ENCODE data around the gene CFAP73.

CFAP73 gene

DNA sequence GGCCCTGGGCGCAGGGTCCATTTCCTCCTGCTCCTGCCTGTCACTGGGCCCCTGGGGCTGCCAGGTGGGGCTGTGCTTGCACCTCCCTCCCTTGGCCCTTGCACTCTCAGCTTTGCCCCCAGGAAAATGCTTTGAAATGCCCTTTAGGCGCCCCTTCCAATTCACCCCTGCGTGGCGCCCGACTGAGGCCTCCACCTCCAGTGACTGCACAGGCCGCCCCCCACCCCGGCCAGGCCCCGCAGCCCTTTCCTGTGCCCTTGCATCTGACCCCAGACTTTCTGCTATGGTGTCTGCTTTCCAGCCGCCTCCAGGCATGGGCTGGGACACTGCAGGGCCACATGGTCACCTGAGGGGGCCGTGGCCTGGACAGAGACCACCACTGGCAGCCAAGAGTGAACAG, 18.3 kb downstream of the CFAP73 start:
- no peak for DNase-seq

DNA sequence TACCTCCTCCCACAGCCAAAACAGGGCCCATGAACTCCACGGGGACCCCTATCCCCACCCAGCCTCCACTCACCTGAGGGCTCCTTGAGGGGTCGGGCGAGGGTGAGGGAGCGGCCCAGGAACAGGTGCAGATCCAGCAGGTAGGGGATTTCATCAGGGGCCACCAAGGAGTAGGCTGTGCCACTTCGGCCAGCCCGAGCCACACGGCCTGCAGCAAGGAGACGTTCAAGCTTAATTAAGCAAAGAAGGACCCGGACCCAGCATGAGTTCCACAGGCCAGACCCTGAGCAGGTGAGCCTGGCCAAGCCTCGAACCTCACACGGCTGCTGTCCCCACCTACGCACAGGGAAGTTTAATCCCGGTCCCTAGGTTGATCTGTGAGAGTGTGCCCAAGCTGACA, 20.2 kb downstream of the CFAP73 start:
- no peak for DNase-seq

DNA sequence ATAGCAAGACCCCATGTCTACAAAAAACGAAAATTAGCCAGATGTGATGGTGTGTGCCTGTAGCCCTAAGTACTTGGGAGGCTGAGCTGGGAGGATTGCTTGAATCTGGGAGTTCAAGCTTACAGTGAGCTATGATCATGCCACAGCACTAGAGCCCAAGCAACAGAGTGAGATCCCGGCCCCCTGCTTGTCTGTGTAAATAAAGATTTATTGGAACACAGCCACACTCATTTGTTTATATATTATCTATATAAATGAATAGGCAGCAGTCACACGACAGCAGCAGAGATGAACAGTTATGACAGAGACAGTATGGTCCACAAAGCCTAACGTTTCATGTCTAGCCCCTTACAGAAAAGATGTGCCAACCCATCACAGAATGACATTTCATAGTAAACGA, 20.9 kb downstream of the CFAP73 start:
- DNase-seq: no peak

DNA sequence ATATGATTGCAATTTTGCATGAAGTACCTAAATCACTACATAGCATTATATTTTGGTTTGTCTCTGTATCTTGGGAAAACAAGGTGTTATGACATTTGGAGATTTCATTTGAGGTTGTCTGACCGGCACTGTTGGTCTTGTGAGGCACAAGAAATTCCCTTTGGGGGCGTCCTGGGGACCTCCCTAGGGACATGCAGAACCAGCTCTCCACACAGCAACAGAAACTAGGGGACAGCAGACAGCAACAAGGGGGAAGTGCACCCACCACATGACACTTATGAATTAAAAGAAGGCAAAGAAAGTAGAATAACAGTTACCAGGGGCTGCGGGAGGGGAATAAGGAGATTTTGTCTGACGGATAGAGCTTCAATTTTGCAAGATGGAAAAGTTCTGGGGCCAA, 21.4 kb downstream of the CFAP73 start:
- no peak for DNase-seq

DNA sequence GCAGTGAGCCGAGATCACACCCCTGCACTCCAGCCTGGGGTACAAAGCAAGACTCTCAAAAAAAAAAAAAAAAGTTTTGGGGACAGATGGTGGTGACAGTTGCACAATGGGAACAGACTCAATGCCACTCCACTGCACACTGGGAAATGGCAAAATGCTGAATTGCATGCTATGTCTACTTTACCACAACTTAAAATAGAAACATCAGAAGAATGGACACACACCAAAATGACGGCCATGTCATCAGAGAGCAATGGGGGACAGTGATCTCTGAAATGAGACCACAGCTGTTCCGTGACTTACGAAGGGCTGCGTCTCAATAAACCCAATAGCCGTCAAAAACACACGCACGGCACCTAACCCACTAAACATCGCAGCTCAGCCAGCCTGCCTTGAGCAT, 22.0 kb downstream of the CFAP73 start:
- DNase-seq: no peak

DNA sequence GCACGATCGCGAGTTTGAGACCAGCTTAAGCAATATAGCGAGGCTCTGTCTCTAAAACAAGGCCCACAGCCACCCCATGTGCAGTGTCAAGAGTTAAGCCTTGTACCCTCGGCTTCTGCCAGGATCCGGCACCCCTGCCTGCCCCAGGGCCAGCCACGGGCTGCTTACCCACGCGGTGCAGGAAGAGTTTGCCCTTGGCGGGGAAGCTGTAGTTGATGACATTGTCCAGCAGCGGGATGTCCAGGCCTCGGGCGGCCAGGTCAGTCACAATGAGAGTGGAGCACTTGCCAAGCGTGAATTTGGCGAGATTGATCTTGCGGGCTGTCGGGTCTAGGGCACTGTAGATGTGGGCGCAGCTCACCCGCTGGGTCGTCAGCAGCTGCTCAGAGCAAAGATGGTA, 22.7 kb downstream of the CFAP73 start:
- no peak for DNase-seq

DNA sequence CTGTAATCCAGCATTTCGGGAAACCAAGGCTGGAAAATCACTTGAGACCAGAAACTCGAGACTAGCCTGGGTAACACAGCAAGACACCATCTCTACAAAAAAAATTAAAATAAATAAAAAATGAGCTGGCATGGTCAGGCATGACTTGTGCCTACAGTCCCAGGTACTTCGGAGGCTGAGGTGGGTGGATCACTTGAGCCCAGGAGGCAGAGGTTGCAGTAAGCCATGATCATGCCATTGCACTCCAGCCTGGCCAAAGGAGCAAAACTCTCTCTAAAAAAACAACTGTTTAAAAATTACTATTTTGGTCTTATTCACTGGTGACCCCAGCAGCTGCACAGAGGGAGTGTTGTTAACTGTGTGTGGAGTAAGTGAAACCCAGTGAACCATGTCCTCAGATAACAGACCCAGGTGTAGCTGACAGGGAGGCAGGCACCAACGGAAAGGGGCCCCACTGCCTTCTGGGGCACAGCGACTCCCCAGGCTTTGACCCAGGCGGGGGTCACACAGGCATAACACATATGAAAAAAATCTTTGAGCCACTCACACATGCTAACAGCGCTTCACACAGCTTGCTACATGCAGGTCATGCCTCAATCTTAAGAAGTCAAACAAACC, 23.7 kb downstream of the CFAP73 start:
- no peak for DNase-seq

DNA sequence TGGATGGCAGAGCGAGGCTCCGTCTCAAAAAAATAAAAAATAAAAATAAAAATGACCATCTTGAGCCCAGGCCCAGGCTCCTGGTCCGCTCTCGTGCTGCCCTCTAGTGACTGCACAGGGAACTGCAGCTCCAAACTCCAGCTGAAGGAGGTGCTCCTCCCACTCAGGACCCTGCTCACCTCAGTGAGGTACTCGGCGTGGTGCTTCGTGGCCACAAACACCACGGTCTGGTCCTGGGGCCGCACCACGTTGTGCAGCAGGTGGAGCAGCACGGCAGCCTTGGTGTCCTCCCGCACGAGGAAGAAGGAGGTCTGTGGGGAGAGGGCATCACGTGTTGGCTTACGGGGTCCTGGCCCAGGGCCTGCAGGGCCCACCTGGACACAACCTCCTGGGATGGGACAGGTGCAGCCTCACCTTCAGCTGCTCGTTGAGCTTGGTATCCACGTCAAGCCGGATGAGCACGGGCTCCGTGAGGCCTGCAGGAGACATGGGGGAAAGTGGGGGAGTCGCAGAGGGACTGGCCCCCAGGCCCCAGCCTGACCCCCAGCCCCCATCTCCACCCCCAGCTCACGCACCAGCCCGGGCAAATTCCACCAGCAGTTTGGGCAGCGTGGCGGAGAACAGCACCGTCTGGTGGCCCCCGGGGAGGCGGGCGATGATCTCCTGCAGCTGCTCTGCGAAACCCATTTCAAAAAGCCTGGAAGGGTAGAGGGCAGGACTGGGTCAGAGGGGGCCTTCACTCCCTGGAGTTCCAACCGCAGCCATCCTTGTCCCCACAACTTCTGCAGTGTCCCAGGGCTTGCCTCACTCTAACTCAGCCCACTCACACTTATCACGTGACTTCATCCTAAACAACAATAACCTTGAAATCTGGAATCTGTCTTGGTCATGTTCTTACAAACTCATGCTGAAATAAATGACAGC, 25.2 kb downstream of the CFAP73 start:
- no peak for DNase-seq

DNA sequence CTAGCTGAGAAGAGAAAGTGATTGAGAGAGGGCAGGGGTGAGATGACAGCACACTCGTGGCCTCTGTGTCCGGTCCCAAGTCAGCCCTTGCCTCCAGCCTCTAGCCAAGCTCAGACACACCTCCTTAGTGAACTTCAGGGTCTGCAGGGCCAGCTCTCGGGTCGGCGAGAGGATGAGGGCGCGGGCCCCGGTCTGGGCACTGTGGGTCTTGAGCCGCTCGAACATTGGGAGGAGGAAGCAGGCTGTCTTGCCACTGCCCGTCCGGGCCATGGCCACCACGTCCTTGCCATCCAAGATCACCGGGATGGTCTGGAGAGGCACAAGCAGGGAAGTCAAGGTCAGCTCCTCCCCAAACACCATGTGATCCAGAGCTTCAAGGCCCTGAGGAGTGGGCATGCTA, 29.5 kb downstream of the CFAP73 start:
- no peak for DNase-seq

DNA sequence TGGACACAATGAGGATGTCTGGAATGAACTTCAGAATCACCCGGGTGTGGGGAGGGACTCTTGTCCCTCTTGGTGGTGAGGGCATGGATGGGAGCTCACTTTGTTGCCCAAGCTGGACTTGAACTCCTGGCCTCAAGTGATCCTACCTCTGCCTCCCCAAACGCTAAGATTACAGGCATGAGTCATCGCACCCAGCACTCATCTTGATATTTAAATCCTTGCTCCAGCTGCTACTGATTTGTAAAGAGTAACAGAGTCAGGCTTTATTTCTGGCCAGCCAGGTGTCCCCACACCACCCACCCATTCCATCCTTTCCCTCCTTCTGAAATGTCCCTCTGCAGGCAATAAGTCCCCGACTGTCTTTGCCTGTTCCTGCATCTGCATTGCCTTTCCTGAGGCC, 30.8 kb downstream of the CFAP73 start:
- no peak for DNase-seq

DNA sequence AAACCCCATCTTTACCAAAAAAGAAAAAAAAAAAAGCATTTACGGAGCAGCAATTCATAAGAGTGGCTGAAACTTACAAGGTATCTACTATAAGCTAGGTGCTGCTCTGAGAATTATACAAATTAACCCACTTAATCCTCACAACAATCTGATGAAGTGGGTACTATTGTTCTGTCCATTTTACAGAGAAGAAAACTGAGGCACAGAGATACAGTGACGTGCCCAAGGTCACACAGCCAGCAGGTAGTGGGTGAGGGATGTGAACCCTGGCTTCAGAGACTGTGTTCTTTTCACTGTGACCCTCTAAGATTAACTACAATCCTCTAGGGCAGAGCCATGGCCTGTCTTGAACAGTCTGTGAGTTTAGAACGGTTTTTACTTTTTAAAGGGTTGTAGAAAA, 32.5 kb downstream of the CFAP73 start:
- DNase-seq: no peak

DNA sequence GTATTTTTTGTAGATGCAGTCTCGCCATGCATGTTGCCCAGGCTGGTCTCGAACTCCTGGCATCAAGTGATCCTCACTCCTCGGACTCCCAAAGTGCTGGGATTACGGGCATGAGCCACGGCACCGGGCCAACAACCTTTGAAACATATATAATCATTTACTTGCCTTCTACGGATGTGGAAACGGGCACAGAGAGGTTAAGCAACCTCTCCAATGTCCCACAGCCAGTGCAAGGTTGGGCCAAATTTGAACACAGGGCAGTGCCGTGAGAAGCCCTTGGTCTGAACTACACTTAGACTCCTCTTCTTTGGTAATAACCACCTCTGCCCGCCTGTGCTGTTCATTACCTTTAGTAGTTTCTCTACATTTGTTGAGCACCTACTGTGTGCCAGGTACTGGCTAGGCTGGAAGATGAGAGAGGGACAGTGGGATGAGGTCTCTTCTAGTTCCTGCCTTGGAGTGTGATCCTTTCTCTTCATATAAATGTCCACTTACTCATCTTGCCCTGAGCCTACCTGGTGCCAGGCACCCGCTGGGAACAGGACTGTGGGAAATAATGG, 33.6 kb downstream of the CFAP73 start:
- DNase-seq: no peak

DNA sequence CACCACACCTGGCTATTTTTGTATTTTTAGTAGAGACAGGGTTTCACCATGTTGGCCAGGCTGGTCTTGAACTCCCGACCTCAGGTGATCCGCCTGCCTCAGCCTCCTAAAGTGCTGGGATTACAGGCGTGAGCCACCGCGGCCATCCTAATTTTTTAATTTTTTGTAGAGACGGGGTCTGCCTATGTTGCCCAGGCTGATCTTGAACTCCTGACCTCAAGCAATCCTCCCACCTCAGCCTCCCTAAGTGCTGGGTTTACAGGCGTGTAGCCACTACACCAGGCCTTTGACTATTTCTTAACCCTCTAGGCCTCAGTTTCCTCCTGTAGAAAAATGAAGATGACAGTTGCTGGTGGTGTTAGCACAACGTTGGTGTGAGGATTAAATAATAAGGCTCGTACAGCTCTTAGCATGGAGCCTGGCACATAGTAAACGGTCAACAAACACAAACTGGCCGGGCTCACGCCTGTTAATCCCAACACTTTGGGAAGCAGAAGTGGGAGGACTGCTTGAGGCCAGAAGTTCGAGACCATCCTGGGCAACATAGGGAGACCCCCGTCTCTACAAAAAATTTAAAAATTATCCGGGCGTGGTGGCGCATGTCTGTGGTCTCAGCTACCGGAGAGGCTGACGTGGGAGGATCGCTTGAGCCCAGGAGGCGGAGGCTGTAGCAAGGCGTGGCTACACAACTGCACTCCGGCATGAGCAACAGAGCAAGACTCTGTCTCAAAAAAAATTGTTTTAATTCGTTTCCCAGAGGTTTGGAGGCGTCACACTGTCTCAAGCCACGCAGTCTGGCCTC, 34.8 kb downstream of the CFAP73 start:
- no peak for DNase-seq

DNA sequence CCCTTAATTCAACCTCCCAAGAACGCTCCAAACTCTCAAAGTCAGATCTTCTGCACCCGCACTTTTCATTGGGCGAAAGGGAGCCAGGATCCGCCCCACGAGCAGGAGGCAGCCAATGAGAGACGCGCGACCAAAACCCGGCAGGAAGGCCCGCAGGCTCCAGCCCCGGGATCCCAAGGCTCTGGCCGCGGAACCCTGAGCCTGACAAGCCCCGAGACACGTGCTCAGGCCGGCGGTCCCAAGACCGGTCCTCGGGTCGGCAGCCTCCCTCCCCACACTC, 35.3 kb downstream of the CFAP73 start:
- peak; percentile 70 for DNase-seq

DNA sequence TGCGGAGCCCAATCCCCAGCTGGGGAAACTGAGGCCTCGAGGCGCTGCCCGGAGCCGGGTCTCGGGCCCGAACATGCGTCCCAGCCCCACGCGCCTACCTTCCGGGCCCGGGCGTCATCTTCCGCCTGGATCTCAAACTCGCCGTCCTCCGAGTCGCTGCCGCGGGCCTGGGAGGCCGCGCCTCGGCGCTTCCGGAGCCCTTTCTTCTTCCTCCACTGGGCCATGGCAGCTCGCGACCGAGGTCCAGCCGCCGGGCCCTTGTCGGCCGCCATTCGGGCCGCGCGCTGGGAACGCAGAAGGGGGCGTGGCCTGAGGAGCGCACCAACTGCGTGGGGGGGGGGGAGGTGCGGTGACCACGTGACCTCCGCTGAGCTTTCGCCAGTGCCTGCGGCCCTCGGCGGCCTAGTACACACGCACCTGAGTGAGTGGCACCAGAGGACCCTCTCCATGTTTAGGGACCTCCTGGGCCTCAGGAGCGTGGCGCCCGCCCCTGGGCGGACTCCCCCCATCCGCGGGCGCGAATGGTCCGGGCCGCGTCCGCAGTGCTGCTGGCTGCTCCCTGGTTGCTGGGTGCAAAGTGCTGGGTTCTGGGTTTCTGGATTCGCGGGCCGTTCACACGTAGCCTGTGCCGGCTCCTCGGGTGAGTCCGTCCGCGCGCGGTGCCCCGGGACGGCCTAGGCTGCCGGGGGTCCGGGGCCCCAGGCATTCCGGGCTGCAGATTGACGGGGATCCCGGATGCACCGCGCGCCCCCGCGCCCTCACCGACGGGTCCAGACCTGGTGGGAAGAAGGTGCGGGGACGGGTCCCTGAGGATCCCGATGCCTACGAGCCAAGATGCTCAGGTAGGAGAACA, 35.9 kb downstream of the CFAP73 start, which contains the start of the genes DDX54 and RITA1:
DDX54 (minus strand) TSS at position 299 of the 853 bp plus-strand sequence; CDS start at position 272, 27 bp downstream.
RITA1 (plus strand) TSS at position 542 of the 853 bp plus-strand sequence. CDS start 1,026 bp downstream, outside the sequence.
- peak; percentile 43 for DNase-seq

DNA sequence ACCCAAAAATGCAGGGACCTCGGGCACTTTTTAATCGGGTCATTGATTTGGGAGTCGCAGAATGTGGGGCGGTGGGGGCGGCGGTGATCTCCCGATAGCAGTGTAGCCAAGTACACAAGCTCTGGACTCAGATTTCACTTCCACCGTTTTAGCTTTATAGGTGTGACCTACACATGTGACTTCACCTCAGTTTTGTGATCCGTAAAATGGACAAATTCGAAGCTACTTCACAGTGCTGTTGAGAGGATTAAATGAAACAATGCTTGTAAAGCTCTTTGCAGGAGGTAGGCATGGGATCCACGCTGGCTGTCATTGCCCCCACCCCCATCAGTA, 36.5 kb downstream of the CFAP73 start:
- DNase-seq: no peak

DNA sequence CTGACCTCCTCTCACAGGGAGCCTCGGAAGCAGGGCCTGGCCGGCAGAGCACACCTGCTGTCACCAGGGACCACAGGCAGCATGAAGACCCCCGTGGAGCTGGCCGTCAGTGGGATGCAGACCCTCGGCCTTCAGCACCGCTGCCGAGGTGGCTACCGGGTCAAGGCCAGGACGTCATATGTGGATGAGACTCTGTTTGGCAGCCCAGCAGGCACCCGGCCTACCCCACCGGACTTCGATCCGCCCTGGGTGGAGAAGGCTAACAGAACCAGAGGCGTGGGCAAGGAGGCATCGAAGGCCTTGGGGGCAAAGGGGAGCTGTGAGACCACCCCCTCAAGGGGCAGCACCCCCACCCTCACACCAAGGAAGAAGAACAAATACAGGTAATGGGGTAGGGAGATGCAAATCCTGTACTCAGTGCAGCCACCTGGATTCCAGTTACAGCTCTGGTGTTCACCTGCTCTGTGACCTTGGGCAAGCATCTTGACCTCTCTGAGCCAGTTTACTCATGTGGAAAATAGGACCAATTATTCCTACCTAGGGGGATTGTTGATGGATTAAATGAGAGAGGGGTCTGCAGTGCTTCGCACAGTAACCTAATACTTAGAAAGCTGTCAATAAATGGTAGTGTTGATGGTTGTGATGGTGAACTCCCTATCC, 37.3 kb downstream of the CFAP73 start:
- no peak for DNase-seq

DNA sequence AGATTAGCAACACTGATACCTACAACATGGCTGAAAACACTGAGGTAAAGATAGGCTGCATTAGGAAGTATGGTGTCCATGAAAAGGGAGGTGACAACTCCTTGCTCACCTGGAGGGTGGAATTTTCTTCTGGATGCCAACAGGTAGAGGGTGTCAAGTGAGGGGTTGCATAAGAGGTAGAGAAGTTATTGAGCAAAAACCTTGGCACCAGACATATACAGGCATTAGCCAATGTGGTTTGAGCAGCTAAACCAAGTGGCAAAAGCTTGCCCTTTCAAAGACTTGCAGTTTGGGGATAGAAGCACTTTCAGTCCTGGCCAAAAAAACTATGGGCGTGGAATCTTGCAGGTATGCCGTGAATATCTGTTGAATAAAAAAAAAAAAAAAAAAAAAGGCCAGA, 39.8 kb downstream of the CFAP73 start:
- DNase-seq: no peak

DNA sequence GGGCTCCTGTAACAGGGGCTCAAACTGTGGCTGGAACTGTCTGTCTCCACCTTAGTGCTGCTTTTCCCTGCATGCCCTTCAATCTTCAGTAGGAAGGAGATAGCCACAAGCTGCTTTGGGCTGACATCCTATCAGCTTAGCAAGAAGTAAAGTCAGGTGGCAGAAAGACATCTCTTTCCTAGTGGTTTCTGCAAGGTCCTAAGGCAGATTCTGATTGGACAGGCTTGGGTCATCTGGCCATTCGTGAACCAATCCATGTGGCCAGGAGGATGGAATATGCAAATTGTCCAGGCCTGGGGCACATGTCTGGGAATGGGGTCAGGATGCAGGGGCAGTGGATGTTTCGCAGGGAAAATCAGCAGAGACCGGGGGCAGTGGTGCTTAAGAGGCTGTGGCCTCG, 41.2 kb downstream of the CFAP73 start:
- DNase-seq: no peak

DNA sequence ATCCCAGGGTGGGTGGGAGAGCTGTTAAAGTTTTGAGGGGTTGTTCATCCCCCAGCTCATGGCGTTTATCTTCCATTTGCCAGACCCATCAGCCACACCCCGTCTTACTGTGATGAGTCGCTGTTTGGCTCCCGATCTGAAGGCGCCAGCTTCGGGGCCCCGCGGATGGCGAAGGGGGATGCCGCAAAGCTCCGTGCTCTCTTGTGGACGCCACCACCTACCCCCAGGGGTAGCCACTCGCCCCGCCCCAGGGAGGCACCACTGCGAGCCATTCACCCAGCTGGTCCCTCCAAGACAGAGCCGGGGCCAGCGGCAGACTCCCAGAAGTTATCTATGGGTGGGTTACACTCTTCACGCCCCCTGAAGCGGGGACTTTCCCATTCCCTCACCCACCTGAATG, 41.7 kb downstream of the CFAP73 start:
- no peak for DNase-seq

DNA sequence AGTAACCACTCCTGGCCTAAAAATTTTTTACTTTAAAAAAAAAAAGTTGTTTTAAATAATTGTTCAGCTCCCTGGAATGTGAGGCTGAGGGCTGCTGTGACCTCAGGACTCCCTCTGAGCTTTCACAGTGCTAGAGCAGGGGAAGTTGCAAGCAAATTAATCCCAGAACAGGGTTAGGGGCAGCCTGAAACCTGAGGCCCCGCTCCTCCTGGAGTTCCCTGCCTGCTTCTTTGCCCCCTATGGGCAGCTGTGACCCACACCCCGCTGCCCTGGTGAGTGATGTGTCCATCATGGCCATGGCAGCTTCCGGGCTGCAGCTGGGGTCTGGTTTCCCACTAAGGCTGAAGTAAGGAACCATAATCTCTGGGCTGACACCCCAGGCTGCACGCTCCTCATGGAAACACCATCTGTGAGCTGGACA, 45.5 kb downstream of the CFAP73 start:
- no peak for DNase-seq

DNA sequence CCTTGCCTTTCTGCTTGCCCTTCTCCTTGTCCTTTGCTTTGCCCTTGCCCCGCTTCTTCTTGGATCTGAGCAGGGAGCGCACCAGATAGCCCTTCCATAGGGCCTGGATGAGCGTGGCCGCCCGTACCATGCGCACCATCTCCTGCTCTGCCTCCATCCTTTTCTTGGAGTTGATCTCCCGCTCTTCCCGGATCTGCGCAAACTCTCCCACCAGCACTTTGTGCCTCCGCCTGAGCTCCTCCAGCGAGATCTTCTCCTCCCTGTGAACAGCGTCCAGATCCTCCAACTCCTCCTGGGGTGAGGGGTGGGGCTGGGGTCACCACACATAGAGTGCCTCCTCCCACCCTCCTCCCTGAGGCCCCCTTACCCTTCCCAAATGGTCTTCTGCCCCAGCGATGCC, 46.1 kb downstream of the CFAP73 start:
- DNase-seq: no peak
